Neutrophil (primary cell): ENCODE measurements around the gene GORASP1.

Experiments
- H3K27ac ChIP-seq: fragments of 200-600 bp; sonication (generic); 2 replicates; pipeline ENCODE4 v1.5.1; 2016; ENCODE audit warnings: mild to moderate bottlenecking, moderate library complexity
- H3K27me3 ChIP-seq: fragments of 200-600 bp; sonication (generic); 2 replicates; pipeline ENCODE4 v1.6.0; 2016; ENCODE audit warnings: mild to moderate bottlenecking
- H3K36me3 ChIP-seq: fragments of 200-600 bp; sonication (generic); 2 replicates; pipeline ENCODE4 v1.5.1; 2017
- H3K4me1 ChIP-seq, 2 experiments: fragments of 200-600 bp in 1 of 2; sonication (generic) in 1 of 2; 1 replicate in 1 of 2; 2 replicates in 1 of 2; pipeline versions ENCODE4 v1.5.1 to v1.6.1; 2013 to 2016; ENCODE audit warnings: low read depth in 1 of 2, low read length in 1 of 2, mild to moderate bottlenecking in 1 of 2, moderate library complexity in 1 of 2; ENCODE audit not compliant: control insufficient read depth in 1 of 2, insufficient read depth in 1 of 2
- H3K4me3 ChIP-seq, 2 experiments: fragments of 200-600 bp in 1 of 2; sonication (generic) in 1 of 2; 1 replicate in 1 of 2; 2 replicates in 1 of 2; pipeline ENCODE4 v1.5.1; 2013 to 2016; ENCODE audit warnings: low read depth in 1 of 2, low read length in 1 of 2, mild to moderate bottlenecking in 1 of 2, moderate library complexity in 1 of 2
- H3K9me3 ChIP-seq: fragments of 200-600 bp; sonication (generic); 2 replicates; pipeline ENCODE4 v1.5.1; 2016
- TF ChIP-seq, protein P1 (sequence below): fragments of 200-600 bp; sonication (generic); IDR thresholded peaks from 2 replicates; pipeline ENCODE4 v1.5.1; 2016; ENCODE audit warnings: antibody characterized with exemption

Gene GORASP1

DNA sequence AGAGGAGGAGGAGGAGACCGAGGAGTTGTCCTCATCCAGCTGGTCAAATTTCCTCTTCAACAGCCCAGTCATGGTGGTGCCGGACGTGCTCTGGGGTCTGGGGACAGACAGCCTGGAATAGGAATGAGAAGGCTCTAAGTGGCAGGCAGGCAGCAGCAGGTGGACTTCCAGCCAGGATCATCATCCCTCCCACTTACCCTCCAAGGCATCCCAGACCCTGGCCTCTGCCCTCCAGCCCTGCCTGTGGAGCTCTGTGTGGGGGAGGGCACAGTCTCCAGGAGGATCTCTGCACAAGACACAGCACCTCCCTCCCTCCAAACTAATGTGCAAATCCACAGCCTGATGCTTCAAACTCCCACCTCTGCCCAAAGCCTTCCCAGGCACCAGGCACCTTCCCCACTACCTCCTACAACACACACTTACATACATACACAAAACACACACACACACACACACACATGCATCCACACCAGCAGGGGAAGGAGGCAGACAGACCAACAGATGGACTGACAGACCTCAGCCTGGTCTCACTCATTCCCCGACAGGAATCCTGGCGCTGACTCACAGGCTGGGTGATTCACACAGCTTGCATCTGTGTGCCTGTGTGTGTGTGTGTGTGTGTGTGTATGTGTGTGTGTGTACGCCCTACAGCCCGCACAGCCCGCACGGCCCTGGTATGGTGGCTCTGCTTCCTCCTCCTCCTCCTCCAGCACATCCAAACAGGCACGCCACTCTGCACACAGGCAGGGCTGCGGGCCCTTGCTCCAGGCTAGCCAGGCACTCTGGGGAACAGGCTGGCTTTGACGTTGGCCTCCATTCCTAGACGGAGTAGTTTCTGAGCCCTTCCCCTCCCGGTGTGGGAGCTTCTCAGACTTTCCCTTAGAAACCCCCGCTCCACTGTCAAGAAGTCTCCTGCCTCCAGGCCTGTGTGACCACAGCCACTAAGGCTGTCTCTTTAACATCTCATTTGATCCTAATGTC, 39.5 kb upstream of the GORASP1 start:
- peaks cover 63 to 65% of the 10 kb centered on the region in 2 experiments for H3K4me1 ChIP-seq
- H3K36me3 ChIP-seq, result peaks cover 56% of the 10 kb centered on the region
- TF ChIP-seq, protein P1, sequence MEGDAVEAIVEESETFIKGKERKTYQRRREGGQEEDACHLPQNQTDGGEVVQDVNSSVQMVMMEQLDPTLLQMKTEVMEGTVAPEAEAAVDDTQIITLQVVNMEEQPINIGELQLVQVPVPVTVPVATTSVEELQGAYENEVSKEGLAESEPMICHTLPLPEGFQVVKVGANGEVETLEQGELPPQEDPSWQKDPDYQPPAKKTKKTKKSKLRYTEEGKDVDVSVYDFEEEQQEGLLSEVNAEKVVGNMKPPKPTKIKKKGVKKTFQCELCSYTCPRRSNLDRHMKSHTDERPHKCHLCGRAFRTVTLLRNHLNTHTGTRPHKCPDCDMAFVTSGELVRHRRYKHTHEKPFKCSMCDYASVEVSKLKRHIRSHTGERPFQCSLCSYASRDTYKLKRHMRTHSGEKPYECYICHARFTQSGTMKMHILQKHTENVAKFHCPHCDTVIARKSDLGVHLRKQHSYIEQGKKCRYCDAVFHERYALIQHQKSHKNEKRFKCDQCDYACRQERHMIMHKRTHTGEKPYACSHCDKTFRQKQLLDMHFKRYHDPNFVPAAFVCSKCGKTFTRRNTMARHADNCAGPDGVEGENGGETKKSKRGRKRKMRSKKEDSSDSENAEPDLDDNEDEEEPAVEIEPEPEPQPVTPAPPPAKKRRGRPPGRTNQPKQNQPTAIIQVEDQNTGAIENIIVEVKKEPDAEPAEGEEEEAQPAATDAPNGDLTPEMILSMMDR, result no peak
- H3K27me3 ChIP-seq, result no peaks in the 10 kb centered on the region
- H3K27ac ChIP-seq, result peak overlapping the region; percentile 98
- H3K9me3 ChIP-seq, result peaks cover 6% of the 10 kb centered on the region
- H3K4me3 ChIP-seq, result peak overlapping the region; percentile 51 to 58

DNA sequence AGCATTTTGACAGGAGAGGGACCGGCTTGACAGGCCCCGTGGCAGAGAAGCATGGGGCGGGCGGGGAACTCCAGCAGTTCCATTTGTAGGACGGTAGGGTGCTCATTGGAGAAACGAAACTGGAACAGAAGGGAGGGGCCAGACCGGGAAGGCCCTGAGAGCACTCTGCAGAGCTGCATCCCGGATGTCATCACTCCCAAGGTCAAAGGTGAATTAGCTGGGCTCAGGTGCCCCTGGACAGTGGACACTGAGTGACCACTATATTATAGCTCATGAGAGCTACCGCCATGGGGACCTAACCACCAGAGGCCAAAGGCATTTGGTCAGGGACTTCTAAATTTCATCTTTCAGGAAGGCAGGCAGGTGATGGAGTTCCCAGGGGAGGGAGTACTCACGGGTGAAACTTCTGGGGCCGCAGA, 38.7 kb upstream of the GORASP1 start:
- H3K27me3 ChIP-seq, result no peaks in the 10 kb centered on the region
- peaks cover 64% of the 10 kb centered on the region for H3K36me3 ChIP-seq
- peaks cover 6% of the 10 kb centered on the region for H3K9me3 ChIP-seq
- H3K4me3 ChIP-seq, result no peak overlapping the region
- peaks cover 63 to 65% of the 10 kb centered on the region in 2 experiments for H3K4me1 ChIP-seq
- peak overlapping the region; percentile 98 for H3K27ac ChIP-seq
- TF ChIP-seq, protein P1, result no peak

DNA sequence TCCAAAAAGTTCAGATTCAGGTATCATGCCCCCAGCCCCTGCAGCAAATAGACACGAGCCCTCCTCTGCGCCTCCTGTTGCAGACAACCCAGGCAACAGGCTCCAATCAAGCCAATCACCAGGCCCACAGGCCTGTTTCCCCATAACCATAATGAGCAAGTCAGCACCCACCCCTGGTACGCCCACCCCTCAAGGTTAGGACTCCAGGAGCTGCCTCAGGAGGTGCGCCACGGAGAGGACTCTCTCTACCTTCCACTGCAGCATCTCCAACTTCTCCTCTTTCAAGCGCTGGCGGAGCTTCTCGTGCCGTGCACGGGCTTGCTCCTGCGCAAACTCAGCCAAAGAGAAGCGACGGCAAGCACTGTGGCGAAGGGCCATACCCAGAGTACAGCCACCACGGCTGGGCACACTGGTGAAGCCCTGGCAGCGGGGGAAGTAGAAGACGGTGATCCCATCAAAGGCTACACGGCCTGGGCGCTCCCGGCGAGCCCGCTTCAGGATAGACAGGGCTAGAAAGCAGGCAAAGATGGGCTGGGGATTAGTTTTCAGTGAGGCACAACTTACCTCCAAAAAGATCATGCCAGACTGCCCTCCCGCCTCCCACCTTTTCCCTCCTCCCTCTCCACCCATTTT, 37.4 kb upstream of the GORASP1 start:
- H3K36me3 ChIP-seq, result peaks cover 72% of the 10 kb centered on the region
- no peaks in the 10 kb centered on the region for H3K27me3 ChIP-seq
- no peak overlapping the region for H3K4me3 ChIP-seq
- peaks cover 6% of the 10 kb centered on the region for H3K9me3 ChIP-seq
- peaks cover 55 to 61% of the 10 kb centered on the region in 2 experiments for H3K4me1 ChIP-seq
- TF ChIP-seq, protein P1, result no peak
- no peak overlapping the region for H3K27ac ChIP-seq

DNA sequence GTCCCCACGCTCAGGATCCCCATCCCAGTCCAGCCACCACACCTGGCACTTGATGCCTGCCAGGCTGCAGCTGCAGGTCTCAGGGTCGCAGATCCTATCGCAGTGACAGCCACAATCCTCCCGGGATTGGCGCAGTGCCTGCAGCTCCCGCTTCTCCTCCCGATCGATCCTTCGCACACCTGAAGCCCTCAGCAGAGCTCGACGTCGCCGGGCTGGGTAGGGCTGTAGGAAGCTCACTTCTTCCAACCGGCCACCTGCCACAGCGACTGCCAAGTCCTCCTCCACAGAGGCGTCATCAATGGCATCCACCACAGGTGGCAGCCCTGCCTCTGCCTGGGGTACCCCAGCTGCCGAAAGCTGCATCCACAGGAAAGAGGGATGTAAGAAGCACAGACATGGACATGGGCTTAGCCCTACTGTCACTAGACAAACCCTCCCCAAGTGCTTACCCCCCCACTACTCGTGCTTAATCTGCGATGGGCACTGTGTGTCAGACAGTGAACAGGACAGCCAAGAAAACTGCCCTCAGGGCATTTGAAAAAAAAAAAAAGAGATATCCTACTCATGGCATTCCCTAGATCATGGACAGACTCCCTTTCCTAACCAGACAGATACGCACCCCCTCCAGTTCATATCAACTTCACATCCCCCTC, 36.8 kb upstream of the GORASP1 start:
- Histone ChIP-seq H3K9me3 (peaks cover 6% of the 10 kb centered on the region), H3K36me3 (peaks cover 73% of the 10 kb centered on the region), H3K27ac (no peak overlapping the region), H3K4me1 (peaks cover 49 to 54% of the 10 kb centered on the region in 2 experiments), H3K27me3 (no peaks in the 10 kb centered on the region), H3K4me3 (no peak overlapping the region)
- TF ChIP-seq, protein P1, result no peak

DNA sequence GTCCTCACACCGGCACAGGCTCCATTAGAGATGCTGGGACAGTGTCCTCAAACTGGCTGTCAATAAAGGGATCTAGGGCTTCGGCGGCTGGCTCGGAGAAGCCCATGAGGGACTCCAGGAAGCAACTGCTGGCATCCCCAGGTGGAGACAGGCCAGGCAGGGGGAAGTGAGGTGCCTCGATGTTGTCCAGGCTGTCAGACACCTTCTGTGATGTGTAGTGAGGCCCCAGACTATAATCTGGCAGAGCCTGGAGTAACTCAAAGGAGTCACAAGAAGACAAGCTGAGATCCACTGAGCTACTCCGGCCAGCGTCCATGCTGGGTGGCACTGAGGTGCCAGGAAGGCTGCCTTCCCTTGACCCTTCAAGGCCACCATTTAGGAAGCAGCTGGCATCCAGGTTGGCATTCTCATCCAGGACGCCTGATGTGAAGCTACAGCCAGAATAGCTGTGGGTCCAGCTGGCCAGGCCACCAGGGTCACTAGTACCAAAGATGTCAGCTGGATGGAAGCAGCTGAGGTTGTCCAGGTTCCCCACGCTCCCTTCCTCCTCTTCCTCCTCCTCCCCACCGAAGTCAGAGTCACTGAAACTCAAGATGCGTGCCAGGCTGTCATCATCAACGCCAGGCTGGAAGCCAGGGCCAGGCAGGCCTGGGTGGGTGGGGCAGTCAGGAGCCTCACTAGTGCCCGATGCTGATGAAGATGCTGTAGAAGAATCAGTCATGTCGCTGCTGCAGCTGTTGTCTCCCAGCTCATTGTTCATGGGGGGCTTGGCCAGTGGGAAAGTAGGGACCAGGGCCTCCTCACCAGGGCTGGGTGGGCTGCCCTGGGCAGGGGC, 35.8 kb upstream of the GORASP1 start:
- no peak overlapping the region for H3K27ac ChIP-seq
- TF ChIP-seq, protein P1, result no peak
- H3K4me1 ChIP-seq, result peaks cover 40 to 45% of the 10 kb centered on the region in 2 experiments
- H3K27me3 ChIP-seq, result no peaks in the 10 kb centered on the region
- H3K4me3 ChIP-seq, result no peak overlapping the region
- H3K9me3 ChIP-seq, result peaks cover 6% of the 10 kb centered on the region
- H3K36me3 ChIP-seq, result peaks cover 73% of the 10 kb centered on the region
